GM19467 (cell line): Measurements from ENCODE around the gene HENMT1.
A peak's percentile ranks its signal among the peaks of the same experiment; 100 is the strongest.
"Not testable (repeated sequence)": the region's sequence is repeated elsewhere in the genome, so short reads cannot be mapped to it uniquely, and the experiment has no call there.

Experiments used
- ATAC-seq: cut with Tn5 transposase; IDR thresholded peaks from one replicate; pipeline ENCODE4 v1.9.1; 2021; ENCODE audit warnings: mild to moderate bottlenecking, moderate library complexity; ENCODE audit not compliant: unreplicated experiment

The HENMT1 gene

GRCh38 chr1:108678706-108679105 lies 17.8 kb upstream of the HENMT1 start:
- ATAC-seq = no peak

- no peak for ATAC-seq
Observed at GRCh38 chr1:108671143-108671542, 10.2 kb upstream of the HENMT1 start.

GRCh38 chr1:108670131-108670773 lies 9.4 kb upstream of the HENMT1 start:
- ATAC-seq = no peak

- ATAC-seq = no peak
Observed at GRCh38 chr1:108669679-108670078, 8.8 kb upstream of the HENMT1 start.

GRCh38 chr1:108668777-108669176 lies 7.9 kb upstream of the HENMT1 start:
- no peak for ATAC-seq

- ATAC-seq = not testable (repeated sequence)
Observed at GRCh38 chr1:108667422-108667821, 6.5 kb upstream of the HENMT1 start.

- no peak for ATAC-seq
Observed at GRCh38 chr1:108665771-108666170, 4.9 kb upstream of the HENMT1 start.

GRCh38 chr1:108665067-108665466 lies 4.2 kb upstream of the HENMT1 start:
- ATAC-seq = no peak

GRCh38 chr1:108664481-108664880 lies 3.6 kb upstream of the HENMT1 start:
- no peak for ATAC-seq

- ATAC-seq = no peak
Observed at GRCh38 chr1:108663074-108663473, 2.2 kb upstream of the HENMT1 start.

GRCh38 chr1:108657356-108658080 lies 3.4 kb downstream of the HENMT1 start:
- no peak for ATAC-seq

- no peak for ATAC-seq
Observed at GRCh38 chr1:108653431-108654105, 7.3 kb downstream of the HENMT1 start.

- peak; percentile 84 for ATAC-seq
Observed at GRCh38 chr1:108646648-108647269, 14.1 kb downstream of the HENMT1 start.

GRCh38 chr1:108646265-108646647 lies 14.6 kb downstream of the HENMT1 start:
- no peak for ATAC-seq

GRCh38 chr1:108645564-108646184 lies 15.2 kb downstream of the HENMT1 start:
- no peak for ATAC-seq

GRCh38 chr1:108644984-108645383 lies 15.9 kb downstream of the HENMT1 start:
- no peak for ATAC-seq

- ATAC-seq = no peak
Observed at GRCh38 chr1:108643492-108644335, 17.2 kb downstream of the HENMT1 start.

- not testable (repeated sequence) for ATAC-seq
Observed at GRCh38 chr1:108640863-108641262, 20.0 kb downstream of the HENMT1 start.

- no peak for ATAC-seq
Observed at GRCh38 chr1:108639899-108640560, 20.9 kb downstream of the HENMT1 start.

- no peak for ATAC-seq
Observed at GRCh38 chr1:108636876-108637275, 24.0 kb downstream of the HENMT1 start.
